K562 (cell line): Measurements from ENCODE around the gene LY6G6C. TPM values are rescaled to one million over a fixed set of nuclear protein-coding genes. Genes with fewer than 3 reads are reported as not detected.

Experiments
- CTBP1 ChIP-seq: fragments of 450-650 bp; IDR thresholded peaks from 2 replicates; pipeline ENCODE4 v1.6.1; 2016; ENCODE audit warnings: borderline replicate concordance
- GATA2 ChIP-seq: sonication (generic); formaldehyde crosslinking; IDR thresholded peaks from 2 replicates; pipeline ENCODE4 v1.4.0; 2020; ENCODE audit warnings: mild to moderate bottlenecking, missing genetic modification reagents
- HOXB6 ChIP-seq: fragments of 250-450 bp; sonication (Bioruptor Pico); IDR thresholded peaks from 2 replicates; pipeline ENCODE4 v1.5.1; 2022; ENCODE audit warnings: mild to moderate bottlenecking, borderline replicate concordance
- KDM5B ChIP-seq: fragments of 200-600 bp; sonication (generic); IDR thresholded peaks from 2 replicates; pipeline ENCODE4 v1.6.1; 2012; ENCODE audit warnings: low read depth, mild to moderate bottlenecking, moderate library complexity, low read length, control low read depth, inconsistent platforms; ENCODE audit not compliant: insufficient replicate concordance
- LCOR ChIP-seq: sonication (generic); formaldehyde crosslinking; IDR thresholded peaks from 2 replicates; pipeline ENCODE4 v1.8.0; 2022; ENCODE audit warnings: mild to moderate bottlenecking, missing genetic modification reagents
- NFATC3 ChIP-seq: fragments of 450-650 bp; IDR thresholded peaks from 2 replicates; pipeline ENCODE4 v1.6.1; 2017; ENCODE audit warnings: mild to moderate bottlenecking
- POLR2A ChIP-seq: fragments of 450-650 bp; conservative IDR thresholded peaks from 2 replicates; pipeline ENCODE4 v1.6.1; 2016
- RBM14 ChIP-seq: fragments of 200-400 bp; formaldehyde crosslinking; IDR thresholded peaks from 2 replicates; pipeline ENCODE4 v1.6.1; 2018; ENCODE audit warnings: low read depth, mild to moderate bottlenecking, low read length, moderate library complexity, borderline replicate concordance; ENCODE audit not compliant: insufficient read depth
- SMAD4 ChIP-seq: fragments of 250-450 bp; sonication (Bioruptor Pico); conservative IDR thresholded peaks from 2 replicates; pipeline ENCODE4 v1.8.0; 2021; ENCODE audit warnings: inconsistent platforms, mild to moderate bottlenecking, moderate library complexity
- SUPT5H ChIP-seq: fragments of 450-650 bp; IDR thresholded peaks from 2 replicates; pipeline ENCODE4 v1.6.1; 2016
- TCF3 ChIP-seq: sonication (generic); formaldehyde crosslinking; IDR thresholded peaks from 2 replicates; pipeline ENCODE4 v1.4.0; 2020; ENCODE audit warnings: mild to moderate bottlenecking, missing genetic modification reagents
- TEAD2 ChIP-seq: fragments of 450-650 bp; IDR thresholded peaks from 2 replicates; pipeline ENCODE4 v1.6.1; 2016; ENCODE audit warnings: missing genetic modification characterization, control low read depth, missing compliant biosample characterization
- ZBED1 ChIP-seq: IDR thresholded peaks from 2 replicates; pipeline ENCODE4 v1.6.1; 2014
- ZFP30 ChIP-seq: fragments of 250-450 bp; sonication (Bioruptor Pico); IDR thresholded peaks from 2 replicates; pipeline ENCODE4 v1.8.0; 2022; ENCODE audit warnings: moderate library complexity, mild to moderate bottlenecking, inconsistent platforms, borderline replicate concordance
- ZNF140 ChIP-seq: fragments of 250-450 bp; sonication (Bioruptor Pico); IDR thresholded peaks from 2 replicates; pipeline ENCODE4 v1.8.0; 2021; ENCODE audit warnings: moderate library complexity, mild to moderate bottlenecking, inconsistent platforms
- ZNF507 ChIP-seq: conservative IDR thresholded peaks from 2 replicates; pipeline ENCODE4 v1.6.1; 2017; ENCODE audit warnings: missing genetic modification characterization, missing compliant biosample characterization
- polyA plus RNA-seq, 8 experiments: library from polyadenylated mRNA; depleted of rRNA in 4 of 8; stranded (reverse) in 5 of 8; unstranded in 3 of 8; fragments of >200 nt; fragmentation: Nextera tagmentation in 2 of 8; fragmentation: Illumina TruSeq in 1 of 8; extraction: Ambion mirVana in 2 of 8; extraction: Trizol in 1 of 8; gene quantifications; 2 replicates each; pipeline versions ENCODE4 v1.2.1 to v1.2.3, GENCODE V29; 2011 to 2014; ENCODE audit warnings: inconsistent platforms in 1 of 8, missing spikeins in 1 of 8
- total RNA-seq, 7 experiments: library from RNA; depleted of rRNA in 6 of 7; stranded (reverse); fragments of >200 nt in 6 of 7; fragmentation: Illumina TruSeq in 2 of 7; extraction: Trizol in 2 of 7; gene quantifications; 2 replicates each; pipeline versions ENCODE4 v1.2.1 to v1.2.3, GENCODE V29; 2011 to 2021; ENCODE audit warnings: low replicate concordance in 1 of 7
- TF ChIP-seq, protein P1 (sequence below), 2 experiments: IDR thresholded peaks; 2 replicates each; pipeline ENCODE4 v1.6.1; 2012; ENCODE audit warnings: improper control_type of control experiment in 2 of 2, low read depth in 2 of 2, low read length in 2 of 2, borderline replicate concordance in 1 of 2
- TF ChIP-seq, protein P2 (sequence below): fragments of 150-350 bp; IDR thresholded peaks from 2 replicates; pipeline ENCODE4 v1.6.1; 2014; ENCODE audit warnings: low read depth, mild to moderate bottlenecking, low read length, borderline replicate concordance

The LY6G6C gene
- total and polyA plus RNA-seq, 9 of the 15 experiments (the other 6 are each of a cell fraction or from before 2014, with no cell fraction given): 0.06 to 0.20 TPM; not detected in 7

DNA sequence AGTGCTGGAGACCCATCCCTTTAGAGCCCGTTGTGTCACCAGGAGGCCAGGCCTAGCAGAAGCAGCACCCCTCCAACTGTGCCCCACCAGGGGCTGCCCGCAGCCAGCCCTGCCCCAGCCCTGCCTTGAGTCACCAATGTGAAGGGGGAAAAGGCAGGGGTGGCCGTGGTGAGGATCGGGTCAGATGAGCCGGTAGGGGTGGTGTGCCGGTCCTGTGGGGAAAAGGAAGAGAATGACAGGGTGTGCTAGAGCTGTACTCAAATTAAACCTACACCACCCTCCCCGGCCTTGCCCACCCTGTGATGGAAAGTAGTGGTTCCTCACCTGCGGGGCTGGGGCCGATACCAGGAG is 44.0 kb upstream of the LY6G6C start (continued):
- TF ChIP-seq, protein P1, sequence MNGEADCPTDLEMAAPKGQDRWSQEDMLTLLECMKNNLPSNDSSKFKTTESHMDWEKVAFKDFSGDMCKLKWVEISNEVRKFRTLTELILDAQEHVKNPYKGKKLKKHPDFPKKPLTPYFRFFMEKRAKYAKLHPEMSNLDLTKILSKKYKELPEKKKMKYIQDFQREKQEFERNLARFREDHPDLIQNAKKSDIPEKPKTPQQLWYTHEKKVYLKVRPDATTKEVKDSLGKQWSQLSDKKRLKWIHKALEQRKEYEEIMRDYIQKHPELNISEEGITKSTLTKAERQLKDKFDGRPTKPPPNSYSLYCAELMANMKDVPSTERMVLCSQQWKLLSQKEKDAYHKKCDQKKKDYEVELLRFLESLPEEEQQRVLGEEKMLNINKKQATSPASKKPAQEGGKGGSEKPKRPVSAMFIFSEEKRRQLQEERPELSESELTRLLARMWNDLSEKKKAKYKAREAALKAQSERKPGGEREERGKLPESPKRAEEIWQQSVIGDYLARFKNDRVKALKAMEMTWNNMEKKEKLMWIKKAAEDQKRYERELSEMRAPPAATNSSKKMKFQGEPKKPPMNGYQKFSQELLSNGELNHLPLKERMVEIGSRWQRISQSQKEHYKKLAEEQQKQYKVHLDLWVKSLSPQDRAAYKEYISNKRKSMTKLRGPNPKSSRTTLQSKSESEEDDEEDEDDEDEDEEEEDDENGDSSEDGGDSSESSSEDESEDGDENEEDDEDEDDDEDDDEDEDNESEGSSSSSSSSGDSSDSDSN (IDR thresholded peaks at IDR 0.05; ENCODE audit: borderline replicate concordance in 1 of 2, low read depth in 2 of 2, low read length in 2 of 2): no peak
- no peak for TF ChIP-seq LCOR
- TF ChIP-seq SUPT5H: peak; percentile 41; the same call in 1 of the 2 replicates
- no peak for TF ChIP-seq SMAD4 (CRISPR knock-in tag)
- TF ChIP-seq GATA2 (CRISPR knock-in tag): no peak
- no peak for TF ChIP-seq ZNF140
- no peak for TF ChIP-seq ZBED1
- TF ChIP-seq KDM5B: no peak
- no peak for TF ChIP-seq CTBP1
- 0 out of 2 replicates have a peak, but pooled peaks have one; percentile 35 for TF ChIP-seq POLR2A
- TF ChIP-seq, protein P2, sequence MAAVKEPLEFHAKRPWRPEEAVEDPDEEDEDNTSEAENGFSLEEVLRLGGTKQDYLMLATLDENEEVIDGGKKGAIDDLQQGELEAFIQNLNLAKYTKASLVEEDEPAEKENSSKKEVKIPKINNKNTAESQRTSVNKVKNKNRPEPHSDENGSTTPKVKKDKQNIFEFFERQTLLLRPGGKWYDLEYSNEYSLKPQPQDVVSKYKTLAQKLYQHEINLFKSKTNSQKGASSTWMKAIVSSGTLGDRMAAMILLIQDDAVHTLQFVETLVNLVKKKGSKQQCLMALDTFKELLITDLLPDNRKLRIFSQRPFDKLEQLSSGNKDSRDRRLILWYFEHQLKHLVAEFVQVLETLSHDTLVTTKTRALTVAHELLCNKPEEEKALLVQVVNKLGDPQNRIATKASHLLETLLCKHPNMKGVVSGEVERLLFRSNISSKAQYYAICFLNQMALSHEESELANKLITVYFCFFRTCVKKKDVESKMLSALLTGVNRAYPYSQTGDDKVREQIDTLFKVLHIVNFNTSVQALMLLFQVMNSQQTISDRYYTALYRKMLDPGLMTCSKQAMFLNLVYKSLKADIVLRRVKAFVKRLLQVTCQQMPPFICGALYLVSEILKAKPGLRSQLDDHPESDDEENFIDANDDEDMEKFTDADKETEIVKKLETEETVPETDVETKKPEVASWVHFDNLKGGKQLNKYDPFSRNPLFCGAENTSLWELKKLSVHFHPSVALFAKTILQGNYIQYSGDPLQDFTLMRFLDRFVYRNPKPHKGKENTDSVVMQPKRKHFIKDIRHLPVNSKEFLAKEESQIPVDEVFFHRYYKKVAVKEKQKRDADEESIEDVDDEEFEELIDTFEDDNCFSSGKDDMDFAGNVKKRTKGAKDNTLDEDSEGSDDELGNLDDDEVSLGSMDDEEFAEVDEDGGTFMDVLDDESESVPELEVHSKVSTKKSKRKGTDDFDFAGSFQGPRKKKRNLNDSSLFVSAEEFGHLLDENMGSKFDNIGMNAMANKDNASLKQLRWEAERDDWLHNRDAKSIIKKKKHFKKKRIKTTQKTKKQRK: no peak
- TF ChIP-seq HOXB6: no peak
- no peak for TF ChIP-seq TEAD2 (tag)
- TF ChIP-seq RBM14: no peak
- TF ChIP-seq ZNF507 (tag): no peak
- no peak for TF ChIP-seq TCF3
- no peak for TF ChIP-seq NFATC3
- TF ChIP-seq ZFP30 (CRISPR knock-in tag): no peak
